GM21447 (cell line): ENCODE measurements around the gene ORAI1.
"Not testable (repeated sequence)": the region's sequence is repeated elsewhere in the genome, so short reads cannot be mapped to it uniquely, and the experiment has no call there.

Experiments
- ATAC-seq: cut with Tn5 transposase; IDR thresholded peaks from one replicate; pipeline ENCODE4 v1.9.1; 2021; ENCODE audit not compliant: unreplicated experiment

The ORAI1 gene

GRCh38 chr12:121603581-121603980 lies 22.7 kb upstream of the ORAI1 start:
- no peak for ATAC-seq

GRCh38 chr12:121608301-121608700 lies 18.0 kb upstream of the ORAI1 start:
- ATAC-seq = no peak

GRCh38 chr12:121610239-121611149 lies 15.8 kb upstream of the ORAI1 start:
- ATAC-seq = no peak

GRCh38 chr12:121611306-121611705 lies 15.0 kb upstream of the ORAI1 start:
- no peak for ATAC-seq

- no peak for ATAC-seq
These were observed 12.9 kb upstream of the ORAI1 start for GRCh38 chr12:121613462-121613861.

- no peak for ATAC-seq
These were observed 11.4 kb upstream of the ORAI1 start for GRCh38 chr12:121614872-121615467.

- no peak for ATAC-seq
These were observed 7.6 kb upstream of the ORAI1 start for GRCh38 chr12:121618659-121619233.

GRCh38 chr12:121620333-121620891 lies 5.9 kb upstream of the ORAI1 start:
- no peak for ATAC-seq

GRCh38 chr12:121626853-121627640 lies 717 bp downstream of the ORAI1 start:
- peak; percentile 30 for ATAC-seq

- ATAC-seq = no peak
These were observed 1.7 kb downstream of the ORAI1 start for GRCh38 chr12:121628037-121628436.

GRCh38 chr12:121628536-121628935 lies 2.2 kb downstream of the ORAI1 start:
- ATAC-seq = no peak

- no peak for ATAC-seq
These were observed 4.5 kb downstream of the ORAI1 start for GRCh38 chr12:121630791-121631355.

GRCh38 chr12:121632069-121632970 lies 6.0 kb downstream of the ORAI1 start:
- ATAC-seq = no peak

- ATAC-seq = not testable (repeated sequence)
These were observed 7.5 kb downstream of the ORAI1 start for GRCh38 chr12:121633833-121634196.

GRCh38 chr12:121634836-121635235 lies 8.5 kb downstream of the ORAI1 start:
- no peak for ATAC-seq

GRCh38 chr12:121637231-121637914 lies 11.0 kb downstream of the ORAI1 start:
- peak; percentile 79 for ATAC-seq

GRCh38 chr12:121638298-121639202 lies 12.2 kb downstream of the ORAI1 start:
- no peak for ATAC-seq

GRCh38 chr12:121641343-121641630 lies 15.0 kb downstream of the ORAI1 start:
- ATAC-seq = no peak
